GM19035 (cell line): ENCODE results near the gene HSPA12B.

ENCODE experiments used
- ATAC-seq: cut with Tn5 transposase; IDR thresholded peaks from one replicate; pipeline ENCODE4 v1.9.1; 2021; ENCODE audit not compliant: unreplicated experiment

HSPA12B gene

DNA sequence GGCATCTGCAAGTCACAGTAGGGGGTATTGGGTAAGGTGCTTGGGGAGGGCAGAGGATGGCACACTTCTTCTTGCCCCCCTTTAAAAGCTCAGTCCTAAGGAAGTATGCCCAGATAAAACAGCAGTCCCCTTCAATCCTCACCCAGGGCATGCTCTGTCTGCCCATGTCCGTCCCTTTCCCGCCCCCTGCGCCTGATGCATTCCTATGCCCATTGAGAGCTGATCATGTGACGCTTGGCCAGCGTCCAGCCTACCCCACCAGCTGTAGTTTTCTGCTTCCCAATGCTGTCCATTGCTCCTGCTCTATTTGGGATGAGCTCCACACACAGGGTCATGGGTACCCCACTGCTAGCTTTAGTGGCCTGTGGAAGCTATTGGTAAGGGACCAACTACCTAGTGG, 28.4 kb upstream of the HSPA12B start:
- no peak for ATAC-seq

DNA sequence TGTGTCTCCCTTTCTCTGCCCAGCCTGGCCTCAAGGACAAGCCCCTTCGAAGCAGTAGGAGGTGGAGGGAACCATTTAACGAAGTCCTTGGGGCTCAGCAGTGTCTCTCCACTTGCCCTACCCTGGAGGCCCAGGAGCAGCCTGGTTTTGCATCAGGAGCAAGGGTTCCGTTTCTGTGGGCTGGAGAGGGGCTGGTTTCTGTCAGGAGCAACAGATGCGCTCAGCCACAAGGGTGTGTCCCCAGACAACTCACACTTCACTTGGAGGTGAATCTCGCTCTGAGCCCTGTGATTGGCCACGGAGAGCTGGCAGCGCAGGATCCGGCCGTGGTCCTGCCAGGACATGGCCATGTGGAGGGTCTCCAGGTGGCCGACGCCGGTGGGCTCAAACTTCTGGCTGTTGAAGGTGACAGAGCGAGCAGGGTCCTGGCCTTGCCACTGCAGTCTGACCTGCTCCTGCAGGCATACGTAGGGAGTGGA, 27.0 kb upstream of the HSPA12B start:
- ATAC-seq = no peak

DNA sequence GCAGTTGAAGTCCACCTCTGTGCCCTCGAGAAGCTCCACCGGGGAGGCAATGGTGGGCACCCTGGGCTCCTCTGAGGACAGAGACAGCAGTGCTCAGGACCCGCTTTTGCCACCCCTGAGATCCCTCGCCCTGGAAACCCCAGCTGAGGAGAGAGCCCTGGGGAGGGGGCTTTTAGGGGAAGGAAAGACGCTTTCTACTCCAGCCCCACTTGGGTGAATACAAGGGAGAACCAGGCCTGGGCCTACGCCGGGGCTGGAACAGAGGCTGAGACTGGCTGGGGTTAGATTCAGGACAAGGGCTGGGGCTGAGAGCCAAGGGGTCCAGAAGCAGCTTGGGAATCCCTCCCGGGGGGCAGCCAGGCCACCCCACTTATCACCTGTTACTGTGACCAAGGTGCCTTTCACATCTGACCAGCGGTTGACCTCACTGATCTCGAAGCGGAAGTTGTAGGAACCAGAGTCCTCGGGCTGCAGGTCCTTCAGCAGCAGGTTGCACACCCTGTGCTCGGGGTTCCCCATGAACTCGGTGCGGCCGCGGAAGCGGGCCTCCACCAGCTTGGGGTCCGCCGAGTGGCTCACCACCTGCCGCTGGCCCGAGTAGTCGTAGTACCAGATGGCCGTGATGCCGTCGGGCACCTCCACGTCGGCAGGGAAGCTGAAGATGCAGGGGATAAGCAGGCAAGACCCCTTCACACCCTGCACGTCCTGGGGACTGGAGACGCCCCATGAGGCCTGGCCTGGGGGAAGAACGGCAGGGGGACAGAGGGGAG, 26.3 kb upstream of the HSPA12B start:
- ATAC-seq = no peak

DNA sequence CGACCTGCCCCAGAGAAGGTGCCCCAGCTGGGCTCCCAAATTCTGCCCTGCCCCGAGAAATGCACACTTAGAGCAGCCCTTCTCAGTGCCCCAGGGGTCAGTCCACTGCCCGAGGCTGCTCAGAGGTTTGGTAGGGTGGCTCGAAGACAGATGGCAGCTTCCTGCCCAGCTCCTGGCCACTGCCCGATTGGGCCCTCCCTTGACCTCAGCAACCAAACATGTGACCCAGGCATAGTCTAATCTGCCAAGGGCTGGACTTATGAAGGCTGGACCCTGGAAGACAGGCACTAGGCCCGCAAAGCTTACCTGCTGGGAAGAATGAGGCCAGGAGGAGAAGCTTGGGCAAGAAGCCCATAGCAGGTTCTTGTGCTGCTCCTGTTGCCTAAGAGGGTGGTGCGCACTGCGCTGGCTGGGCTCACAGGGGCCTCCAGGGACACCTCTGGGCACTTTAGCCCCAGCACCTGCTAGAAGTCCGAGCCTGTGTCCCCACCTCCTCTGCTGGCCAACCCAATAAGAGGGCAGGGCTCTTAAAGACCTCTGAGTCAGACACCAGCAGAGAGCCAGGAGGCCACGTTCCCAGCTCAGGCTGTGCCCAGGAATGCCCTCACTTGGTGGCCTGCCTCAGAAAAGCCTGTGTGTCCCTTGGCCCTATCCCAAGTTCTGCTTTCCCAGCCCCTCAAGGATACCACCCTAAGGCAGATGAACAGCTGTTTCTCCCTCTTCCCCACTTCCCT, 25.5 kb upstream of the HSPA12B start:
- ATAC-seq = no peak

DNA sequence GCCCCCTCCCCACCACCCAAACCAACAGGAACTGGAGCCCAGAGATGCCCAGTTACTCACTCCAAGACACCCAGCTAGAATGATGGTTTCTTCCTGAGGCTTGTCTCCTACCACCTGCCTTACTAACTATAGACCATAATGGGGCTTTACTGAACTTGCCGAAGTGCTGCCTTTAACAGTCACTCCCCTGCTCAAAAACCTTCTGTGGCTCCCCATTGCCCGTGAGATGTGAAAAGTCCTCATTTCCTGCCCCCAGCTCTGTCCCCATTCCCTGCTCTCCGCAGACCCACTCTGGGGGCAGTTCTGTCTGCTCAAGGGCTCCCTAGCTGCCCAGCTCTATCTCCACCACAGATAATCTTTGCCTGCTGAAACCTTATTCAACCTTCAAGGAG, 25.0 kb upstream of the HSPA12B start:
- no peak for ATAC-seq

DNA sequence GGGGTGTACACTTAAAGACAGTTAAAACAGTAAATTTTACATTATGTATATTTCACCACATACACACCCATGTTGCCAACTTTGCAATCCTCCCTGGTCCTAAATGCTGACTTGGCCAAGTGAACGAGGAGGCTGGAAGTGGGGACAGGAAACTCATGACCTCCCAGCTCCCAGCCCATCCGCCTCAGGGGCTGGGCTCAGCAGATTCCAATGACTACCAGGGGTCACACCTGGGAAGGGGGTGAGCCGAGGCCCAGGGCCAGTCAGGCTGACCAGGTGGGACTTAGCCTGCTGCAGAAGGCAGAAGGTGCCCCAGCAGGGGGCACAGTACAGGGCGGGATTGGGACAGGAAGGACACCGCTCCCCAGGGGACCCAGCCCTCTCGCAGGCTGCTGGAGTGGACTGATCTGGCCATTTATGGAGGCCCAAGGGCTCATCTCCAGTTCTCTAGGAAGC, 22.4 kb upstream of the HSPA12B start:
- no peak for ATAC-seq

DNA sequence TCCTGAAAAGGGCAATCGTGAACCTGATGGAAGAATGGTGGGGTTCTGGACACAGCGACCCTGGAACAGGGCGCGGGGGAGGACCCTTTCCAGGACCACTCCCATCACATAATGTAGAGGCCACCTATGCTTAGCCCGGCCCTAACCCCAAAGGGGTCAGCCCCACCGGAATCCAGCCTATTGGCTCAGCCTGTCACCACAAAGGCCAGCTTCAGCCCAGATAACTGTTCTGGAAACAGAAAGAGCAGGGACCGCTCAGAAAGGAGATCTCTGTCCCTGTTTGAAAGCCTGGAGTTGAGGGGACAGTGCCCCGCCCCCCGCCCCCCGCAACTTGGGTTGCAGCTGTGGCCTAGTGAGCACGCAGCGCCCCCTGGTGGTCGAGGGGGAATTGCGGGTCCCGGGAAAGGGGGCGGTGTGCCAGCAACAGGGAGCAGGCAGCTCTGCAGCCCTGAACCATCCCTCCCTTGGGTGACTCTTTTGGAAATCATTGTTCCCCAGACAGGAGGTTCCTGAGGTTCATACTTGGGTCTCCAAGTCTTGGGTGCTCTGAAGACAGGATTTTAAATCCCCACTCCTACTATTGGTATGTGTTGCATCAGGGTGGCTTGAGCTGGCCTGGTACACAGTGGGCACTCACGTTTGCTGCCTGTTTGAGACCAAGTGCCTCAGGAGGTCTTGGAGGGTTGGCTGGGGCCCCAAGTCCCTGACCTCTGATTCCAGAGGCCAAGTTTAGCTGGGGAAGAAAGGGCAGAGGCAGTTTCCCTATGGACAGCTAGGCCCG, 21.6 kb upstream of the HSPA12B start:
- ATAC-seq = no peak

DNA sequence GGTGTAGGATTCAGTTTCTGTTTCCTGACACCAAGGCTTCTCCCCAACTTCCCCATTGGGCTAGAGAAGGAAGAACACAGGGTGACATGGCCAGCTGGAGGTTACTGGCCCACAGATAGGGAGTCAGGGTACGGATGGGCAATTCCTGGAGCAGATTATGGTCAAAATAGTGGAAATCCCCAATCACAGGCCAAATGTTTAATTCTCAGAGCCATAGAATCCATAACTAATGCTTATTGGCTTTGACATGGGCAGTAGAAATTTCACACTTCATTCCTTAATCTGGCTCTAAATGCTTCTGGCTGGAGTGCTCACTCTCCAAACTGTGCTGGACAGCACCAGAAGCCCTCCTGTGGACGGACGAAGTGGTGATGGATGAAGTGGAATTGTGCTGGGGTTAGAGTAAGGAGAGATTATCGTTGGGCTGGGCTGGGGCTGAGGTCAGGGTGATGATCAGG, 21.0 kb upstream of the HSPA12B start:
- no peak for ATAC-seq

DNA sequence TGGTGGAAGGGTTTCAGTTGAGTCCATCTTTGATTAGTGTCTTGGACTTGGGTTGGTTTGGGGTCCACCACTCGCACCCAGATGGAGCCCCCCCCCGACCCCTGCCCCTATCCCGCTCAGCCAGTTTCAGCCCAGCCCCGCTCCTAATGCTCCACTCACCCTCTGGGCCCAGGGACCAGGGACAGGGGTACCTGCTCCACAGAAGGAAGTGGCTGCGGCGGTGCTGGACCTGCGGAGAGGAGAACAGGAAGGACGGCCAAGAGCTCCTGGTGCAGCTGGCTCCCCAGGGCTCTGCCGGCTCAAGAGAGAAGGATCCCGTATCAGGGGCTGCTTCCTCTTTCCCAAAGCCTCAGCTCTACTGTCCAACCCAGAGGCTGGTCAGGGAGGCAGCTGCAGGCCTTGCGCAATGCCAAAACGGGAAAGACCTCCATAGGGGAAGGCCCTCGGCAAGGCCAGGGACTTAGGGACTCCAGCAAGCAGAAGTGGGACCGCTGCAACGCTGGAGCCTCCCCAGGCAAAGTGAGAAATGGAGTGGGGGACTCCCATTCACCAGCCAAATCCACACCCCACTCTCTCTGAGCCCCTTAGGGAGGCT, 20.1 kb upstream of the HSPA12B start, which contains the start of gene SIGLEC1:
TSS of gene SIGLEC1 (minus strand) at position 322 of the 595 bp plus-strand sequence. CDS start 5,472 bp downstream, outside the sequence.
- ATAC-seq = no peak

DNA sequence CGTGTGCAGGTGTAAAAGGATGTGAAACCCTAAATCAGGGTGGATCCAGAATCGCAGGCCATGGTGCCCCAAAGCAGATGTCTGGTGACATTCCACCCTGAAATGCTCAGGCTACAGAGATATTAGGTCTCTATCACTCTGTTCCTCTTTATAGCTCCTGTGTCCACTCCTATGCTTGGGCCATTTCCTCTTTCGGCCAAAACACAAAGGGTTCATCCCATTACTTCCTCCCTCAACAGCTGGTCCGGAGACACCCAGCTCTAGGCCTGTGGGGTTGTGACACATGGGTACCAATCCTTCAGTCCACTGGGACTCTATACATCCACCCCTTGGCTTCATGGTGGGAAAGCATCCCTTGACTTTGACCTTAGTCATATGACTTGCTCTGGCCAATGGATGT, 18.4 kb upstream of the HSPA12B start:
- ATAC-seq = no peak

DNA sequence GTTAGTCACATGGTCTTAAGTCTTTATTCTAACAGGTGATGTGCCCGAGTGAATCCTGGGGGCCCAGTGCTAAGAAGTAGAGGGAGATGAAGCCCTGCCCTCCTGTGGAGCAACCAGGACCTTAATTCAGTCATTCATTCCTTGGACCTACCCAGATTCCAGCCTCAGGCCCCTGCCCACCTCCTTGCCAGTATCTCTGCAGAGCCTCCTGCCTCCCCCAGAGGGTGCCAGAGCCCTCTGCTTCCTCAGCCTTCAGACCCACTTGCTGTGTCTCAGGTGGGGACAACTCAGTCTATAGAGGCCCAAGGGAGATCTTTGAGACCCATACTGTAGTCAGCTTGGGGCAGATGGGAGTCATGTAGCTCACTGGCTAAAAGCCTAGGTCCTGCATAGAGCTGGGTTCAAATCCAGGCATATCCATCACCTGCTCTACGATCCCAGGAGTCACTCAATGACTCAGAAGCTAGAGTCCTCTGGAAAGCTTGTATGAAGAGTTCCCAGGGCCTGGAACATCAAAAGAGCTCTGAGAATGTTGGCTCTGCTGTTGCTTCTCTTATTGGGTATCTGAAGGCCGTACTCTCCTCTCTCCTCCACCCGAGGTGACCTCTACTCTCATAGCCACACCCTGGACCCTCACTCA, 16.2 kb upstream of the HSPA12B start:
- no peak for ATAC-seq

DNA sequence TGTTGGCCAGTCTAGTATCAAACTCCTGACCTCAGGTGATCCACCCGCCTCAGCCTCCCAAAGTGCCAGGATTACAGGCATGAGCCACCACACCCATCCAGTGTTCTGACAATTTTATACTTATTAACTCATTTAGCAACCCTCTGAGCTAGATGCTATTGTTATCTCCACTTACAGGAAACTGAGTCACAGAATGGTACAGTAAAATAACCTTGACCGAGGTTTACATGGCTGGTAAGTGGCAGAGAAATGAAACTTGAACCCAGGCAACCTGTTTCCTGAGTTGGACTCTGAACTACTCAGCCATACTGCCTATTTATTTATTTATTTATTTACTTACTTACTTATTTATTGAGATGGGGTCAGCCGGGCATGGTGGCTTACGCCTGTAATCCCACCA, 13.4 kb upstream of the HSPA12B start:
- no peak for ATAC-seq

DNA sequence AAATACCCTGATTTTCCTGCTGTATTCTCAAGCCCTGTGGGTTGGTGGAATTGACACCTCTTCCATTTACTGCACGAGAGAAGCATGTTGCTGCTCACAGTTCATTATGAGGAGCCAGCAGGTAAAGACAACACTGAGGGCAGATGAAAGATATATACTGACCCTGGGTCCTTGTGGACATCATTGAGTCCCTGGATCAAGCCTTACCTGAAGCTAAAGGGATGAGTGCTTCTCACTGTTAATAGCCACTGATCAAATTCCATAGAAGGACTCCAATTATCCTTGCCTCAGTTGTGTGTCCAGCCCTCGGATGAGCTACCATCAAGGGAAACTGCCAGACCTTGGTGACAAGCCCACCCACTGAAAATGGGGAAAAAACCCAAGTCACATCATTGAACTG, 12.4 kb upstream of the HSPA12B start:
- ATAC-seq = no peak

DNA sequence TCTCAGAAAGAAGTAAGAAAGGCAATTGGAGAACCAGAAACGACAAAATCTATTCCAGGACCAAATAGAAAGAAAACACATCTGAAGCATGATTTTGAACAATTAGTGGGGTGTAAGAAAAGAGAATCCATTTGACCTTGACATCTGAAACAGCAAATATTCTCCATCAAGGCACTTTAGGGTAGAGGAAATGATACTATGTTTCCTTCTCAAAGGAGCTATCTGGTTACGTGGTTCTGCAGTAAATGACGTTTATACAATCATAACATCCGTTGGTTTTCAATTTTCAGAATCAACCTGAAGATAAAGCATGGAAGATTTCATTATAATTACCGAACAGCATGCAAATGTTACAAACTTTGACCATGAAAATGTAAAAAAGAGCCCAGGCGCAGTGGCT, 11.9 kb upstream of the HSPA12B start:
- no peak for ATAC-seq

DNA sequence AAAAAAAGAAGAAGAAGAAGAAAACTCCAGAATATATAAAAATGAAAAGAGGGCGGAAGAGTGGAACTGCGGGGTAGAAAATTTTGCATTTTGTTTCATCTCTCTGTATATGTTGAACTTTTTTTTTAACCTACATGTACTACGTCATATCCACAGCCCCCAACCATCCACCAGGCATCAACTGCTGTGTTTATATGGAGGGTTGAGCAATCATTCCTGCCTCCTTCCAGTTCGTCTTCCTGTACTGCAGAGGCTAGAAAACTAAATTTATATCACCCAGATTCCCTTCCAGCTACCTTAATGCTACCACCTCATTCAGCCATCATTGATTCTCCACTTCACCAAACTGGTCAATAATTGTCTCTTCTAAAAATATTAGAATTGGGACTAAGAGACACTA, 10.6 kb upstream of the HSPA12B start:
- ATAC-seq = no peak

DNA sequence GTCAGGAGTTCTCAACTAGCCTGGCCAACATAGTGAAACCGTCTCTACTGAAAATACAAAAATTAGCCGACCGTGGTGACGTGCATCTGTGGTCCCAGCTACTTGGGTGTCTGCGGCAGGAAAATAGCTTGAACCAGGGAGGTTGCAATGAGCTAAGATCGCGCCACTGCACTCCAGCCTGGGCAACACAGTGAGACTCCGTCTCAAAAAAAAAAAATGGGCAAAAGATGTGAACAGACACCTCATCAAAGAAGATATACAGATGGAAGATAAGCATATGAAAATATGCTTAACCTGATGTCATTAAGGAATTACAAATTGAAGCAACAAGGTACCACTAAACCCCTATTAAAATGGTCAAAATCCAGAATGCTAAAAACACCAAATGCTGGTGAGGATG, 9.2 kb upstream of the HSPA12B start:
- ATAC-seq = no peak

DNA sequence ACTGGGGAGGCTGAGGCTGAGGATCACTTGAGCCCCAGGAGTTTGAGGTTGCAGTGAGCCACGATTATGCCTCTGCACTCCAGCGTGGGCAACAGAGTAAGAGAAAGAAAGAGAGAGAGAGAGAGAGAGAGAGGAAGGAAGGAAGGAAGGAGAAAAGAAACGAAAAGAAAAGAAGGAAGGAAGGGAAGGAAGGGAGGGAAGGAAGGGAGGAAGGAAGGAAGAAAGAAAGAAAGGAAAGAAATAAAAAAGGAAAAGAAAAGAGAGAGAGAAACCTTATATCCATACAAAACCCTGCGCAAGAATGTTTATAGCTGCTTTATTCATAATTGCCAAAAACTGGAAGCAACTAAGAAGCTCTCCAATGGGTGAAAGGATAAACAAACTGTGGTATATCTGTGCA, 8.1 kb upstream of the HSPA12B start:
- no peak for ATAC-seq

DNA sequence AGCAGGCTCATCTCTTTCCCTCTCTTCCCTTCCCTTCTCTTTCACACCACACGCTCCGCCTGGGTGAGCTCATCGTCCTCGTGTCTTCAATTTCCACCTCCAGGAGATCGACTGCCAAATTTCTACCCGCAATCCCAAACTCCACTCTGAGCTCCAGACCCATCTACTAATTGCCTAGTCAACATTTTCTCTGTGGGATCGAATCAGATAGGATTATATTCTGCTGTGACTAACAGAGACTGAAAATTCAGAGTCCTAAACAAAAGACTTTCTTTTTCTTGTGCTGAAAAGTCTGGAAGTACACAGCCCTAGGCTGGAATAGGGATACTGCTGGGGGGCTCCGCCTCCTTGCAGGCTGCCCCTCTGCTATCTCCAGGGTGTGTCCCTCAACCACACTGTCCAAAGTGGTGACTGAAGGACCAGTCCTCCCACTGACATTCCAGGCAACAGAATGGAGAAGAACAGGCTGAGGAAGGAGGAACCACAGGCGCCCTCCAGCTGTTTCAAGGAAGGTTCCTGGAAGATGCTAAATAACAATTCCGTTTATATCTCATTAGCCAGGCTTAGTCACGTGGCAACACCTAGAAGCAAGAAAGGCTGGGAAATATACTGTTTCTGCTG, 5.0 kb upstream of the HSPA12B start:
- ATAC-seq = no peak

DNA sequence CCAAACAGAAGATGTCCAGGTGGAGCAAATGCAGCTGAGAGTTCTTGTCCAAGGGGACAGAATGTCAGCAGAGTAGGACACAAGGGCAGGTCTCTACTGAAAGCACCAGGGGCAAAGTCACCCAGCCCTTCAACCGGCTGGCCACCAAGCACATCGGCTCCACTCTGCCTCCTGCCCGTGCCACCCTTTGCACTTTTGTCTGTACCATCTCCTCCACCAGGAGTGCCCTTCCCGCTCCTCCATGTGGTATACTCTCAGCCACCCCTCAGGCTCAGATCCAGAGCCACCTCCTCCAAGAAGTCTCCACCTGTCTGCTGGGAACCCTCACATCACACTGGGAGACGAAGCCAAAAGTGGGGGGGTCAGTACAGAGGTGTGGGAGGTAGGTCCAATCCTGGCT, 4.1 kb upstream of the HSPA12B start:
- no peak for ATAC-seq

DNA sequence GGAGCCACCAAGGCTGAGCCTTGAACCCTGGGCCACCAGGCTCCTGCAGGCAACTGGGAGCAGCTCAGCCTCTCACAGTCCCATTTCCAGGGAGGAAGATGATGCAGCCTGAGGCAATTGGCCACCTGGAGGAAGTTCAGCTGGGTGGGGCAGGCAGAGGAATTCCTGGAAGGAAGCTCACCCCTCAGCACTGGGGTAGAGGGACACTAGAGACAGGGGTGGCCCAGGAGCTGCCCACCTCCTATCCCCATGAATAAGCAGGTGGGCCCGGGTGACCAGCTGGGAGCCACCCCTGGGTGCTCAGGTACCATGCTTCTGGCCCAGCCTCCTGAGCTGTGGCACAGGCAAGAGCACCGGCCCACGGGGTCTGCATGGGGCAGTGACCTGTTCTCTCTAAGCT, 3.6 kb upstream of the HSPA12B start:
- ATAC-seq = no peak
